PC-9 (cell line): ENCODE results near the gene KLHL36.

Experiments
- CTCF ChIP-seq: fragments of 200-600 bp; sonication (generic); conservative IDR thresholded peaks from 2 replicates; pipeline ENCODE4 v1.6.1; 2017; ENCODE audit warnings: mixed run types, antibody characterized with exemption, mild to moderate bottlenecking, moderate library complexity
- EZH2 ChIP-seq: fragments of 200-600 bp; sonication (generic); IDR thresholded peaks from 2 replicates; pipeline ENCODE4 v1.8.0; 2017; ENCODE audit warnings: antibody characterized with exemption, low read depth

GRCh38 chr16:84630009-84630408, 18.3 kb upstream of the KLHL36 start:
- TF ChIP-seq CTCF (no peak), EZH2 (no peak)
